ENCODE measurements around the gene GFI1. TPM values are rescaled to one million over a fixed set of nuclear protein-coding genes. Genes with fewer than 3 reads are reported as not detected.

The GFI1 gene
- total RNA-seq, 1 donor from 2014 or later: not detected

- Mint-ChIP-seq H3K27me3 (ENCODE audit: unreplicated experiment) (peaks cover 10% of the 10 kb centered on the region), H3K9me3 (ENCODE audit: unreplicated experiment) (no peaks in the 10 kb centered on the region), H3K36me3 (ENCODE audit: unreplicated experiment) (no peaks in the 10 kb centered on the region), H3K4me1 (ENCODE audit: low read depth, unreplicated experiment) (no peaks in the 10 kb centered on the region), H3K4me3 (ENCODE audit: unreplicated experiment) (no peak overlapping the region), H3K27ac (ENCODE audit: unreplicated experiment) (no peak overlapping the region)
- no peak for TF ChIP-seq CTCF (IDR thresholded peaks at IDR 0.05; ENCODE audit: partially characterized antibody, unreplicated experiment)
- no peak for DNase-seq
These were observed 12.8 kb downstream of the GFI1 start for GRCh38 chr1:92473781-92474495.

GRCh38 chr1:92470216-92470615 is 16.5 kb downstream of the GFI1 start:
- no peaks in the 10 kb centered on the region for H3K36me3 Mint-ChIP-seq (ENCODE audit: unreplicated experiment)
- no peaks in the 10 kb centered on the region for H3K27me3 Mint-ChIP-seq (ENCODE audit: unreplicated experiment)
- no peak for DNase-seq
- no peaks in the 10 kb centered on the region for H3K9me3 Mint-ChIP-seq (ENCODE audit: unreplicated experiment)
- no peak for TF ChIP-seq CTCF (IDR thresholded peaks at IDR 0.05; ENCODE audit: partially characterized antibody, unreplicated experiment)
- no peaks in the 10 kb centered on the region for H3K4me1 Mint-ChIP-seq (ENCODE audit: low read depth, unreplicated experiment)
- H3K4me3 Mint-ChIP-seq (ENCODE audit: unreplicated experiment): no peak overlapping the region
- H3K27ac Mint-ChIP-seq (ENCODE audit: unreplicated experiment): no peak overlapping the region

GRCh38 chr1:92466683-92467352 is 19.9 kb downstream of the GFI1 start:
- no peaks in the 10 kb centered on the region for H3K27me3 Mint-ChIP-seq (ENCODE audit: unreplicated experiment)
- no peaks in the 10 kb centered on the region for H3K36me3 Mint-ChIP-seq (ENCODE audit: unreplicated experiment)
- no peak for TF ChIP-seq CTCF (IDR thresholded peaks at IDR 0.05; ENCODE audit: partially characterized antibody, unreplicated experiment)
- no peak for DNase-seq
- no peaks in the 10 kb centered on the region for H3K4me1 Mint-ChIP-seq (ENCODE audit: low read depth, unreplicated experiment)
- H3K27ac Mint-ChIP-seq (ENCODE audit: unreplicated experiment): no peak overlapping the region
- H3K9me3 Mint-ChIP-seq (ENCODE audit: unreplicated experiment): no peaks in the 10 kb centered on the region
- H3K4me3 Mint-ChIP-seq (ENCODE audit: unreplicated experiment): no peak overlapping the region

- Mint-ChIP-seq H3K9me3 (ENCODE audit: unreplicated experiment) (no peaks in the 10 kb centered on the region), H3K36me3 (ENCODE audit: unreplicated experiment) (no peaks in the 10 kb centered on the region), H3K27ac (ENCODE audit: unreplicated experiment) (no peak overlapping the region), H3K4me1 (ENCODE audit: low read depth, unreplicated experiment) (no peaks in the 10 kb centered on the region), H3K27me3 (ENCODE audit: unreplicated experiment) (no peaks in the 10 kb centered on the region), H3K4me3 (ENCODE audit: unreplicated experiment) (no peak overlapping the region)
- no peak for TF ChIP-seq CTCF (IDR thresholded peaks at IDR 0.05; ENCODE audit: partially characterized antibody, unreplicated experiment)
- no peak for DNase-seq
These were observed 21.5 kb downstream of the GFI1 start for GRCh38 chr1:92465256-92465647.

GRCh38 chr1:92464588-92465255 is 22.0 kb downstream of the GFI1 start:
- Mint-ChIP-seq H3K4me3 (ENCODE audit: unreplicated experiment) (no peak overlapping the region), H3K27ac (ENCODE audit: unreplicated experiment) (no peak overlapping the region), H3K27me3 (ENCODE audit: unreplicated experiment) (no peaks in the 10 kb centered on the region), H3K9me3 (ENCODE audit: unreplicated experiment) (no peaks in the 10 kb centered on the region), H3K4me1 (ENCODE audit: low read depth, unreplicated experiment) (no peaks in the 10 kb centered on the region), H3K36me3 (ENCODE audit: unreplicated experiment) (no peaks in the 10 kb centered on the region)
- DNase-seq: no peak
- TF ChIP-seq CTCF (IDR thresholded peaks at IDR 0.05; ENCODE audit: partially characterized antibody, unreplicated experiment): no peak
